Natural killer cell (primary cell): ENCODE measurements around the gene PIP5K1A. TPM values are rescaled to one million over a fixed set of nuclear protein-coding genes. Genes with fewer than 3 reads are reported as not detected.
"Not testable (repeated sequence)": the region's sequence is repeated elsewhere in the genome, so short reads cannot be mapped to it uniquely, and the experiment has no call there.

Source experiments
- ATAC-seq, 3 donors: fragments of 150-1000 bp in 2 of 3; fragments of 200-7000 bp in 1 of 3; cut with Tn5 transposase; 1 replicate in 1 of 3; 2 replicates in 2 of 3; pipeline ENCODE4 v1.10.0; 2021; ENCODE audit warnings: mild to moderate bottlenecking in 2 of 3, moderate library complexity in 2 of 3
- DNase-seq, 2 donors: peaks; one replicate each; pipeline versions ENCODE4 v3.0.0 to v3.0.0-alpha.2; 2013 to 2021; ENCODE audit warnings: mixed read lengths in 1 of 2
- H3K27ac ChIP-seq: one replicate; pipeline ENCODE4 v1.5.1; 2013; ENCODE audit warnings: mild to moderate bottlenecking, low read length
- H3K27me3 ChIP-seq: one replicate; pipeline ENCODE4 v1.6.1; 2013; ENCODE audit warnings: low read length; ENCODE audit not compliant: control insufficient read depth, insufficient read depth
- H3K36me3 ChIP-seq: one replicate; pipeline ENCODE4 v1.6.1; 2013; ENCODE audit warnings: low read length; ENCODE audit not compliant: control insufficient read depth, insufficient read depth
- H3K4me1 ChIP-seq: one replicate; pipeline ENCODE4 v1.6.1; 2013; ENCODE audit warnings: low read length; ENCODE audit not compliant: control insufficient read depth, insufficient read depth
- H3K4me3 ChIP-seq: one replicate; pipeline ENCODE4 v1.5.1; 2013; ENCODE audit warnings: low read length
- H3K9me3 ChIP-seq: one replicate; pipeline ENCODE4 v1.6.1; 2013; ENCODE audit warnings: low read length; ENCODE audit not compliant: control insufficient read depth, insufficient read depth
- H3K27ac Mint-ChIP-seq, 2 donors: one replicate each; pipeline ENCODE4 v1.8.0; 2022; ENCODE audit warnings: mild to moderate bottlenecking in 2 of 2, mixed read lengths in 2 of 2, moderate library complexity in 1 of 2
- H3K27me3 Mint-ChIP-seq, 2 donors: one replicate each; pipeline ENCODE4 v1.8.0; 2022; ENCODE audit warnings: low read depth in 2 of 2, mixed read lengths in 2 of 2
- H3K36me3 Mint-ChIP-seq: one replicate; pipeline ENCODE4 v1.8.0; 2022; ENCODE audit warnings: mixed read lengths
- H3K4me1 Mint-ChIP-seq, 2 donors: one replicate each; pipeline ENCODE4 v1.8.0; 2022; ENCODE audit warnings: mixed read lengths in 2 of 2
- H3K4me3 Mint-ChIP-seq: one replicate; pipeline ENCODE4 v1.8.0; 2022; ENCODE audit warnings: mild to moderate bottlenecking, moderate library complexity, mixed read lengths
- H3K9me3 Mint-ChIP-seq, 2 donors: one replicate each; pipeline ENCODE4 v1.8.0; 2022; ENCODE audit warnings: mixed read lengths in 2 of 2
- CTCF ChIP-seq: fragments of 200-600 bp; IDR thresholded peaks from one replicate; pipeline ENCODE4 v1.8.0; 2022; ENCODE audit warnings: antibody characterized with exemption
- WGBS: methylation state at CpG from one replicate; pipeline ENCODE4 v1.1.7; 2013; ENCODE audit warnings: missing lambda C conversion rate; ENCODE audit not compliant: insufficient coverage; 5-methylcytosine and 5-hydroxymethylcytosine counted together
- intact Hi-C: fragments of 100-400 bp; cut with micrococcal nuclease; formaldehyde crosslinking; loops from one replicate; pipeline ENCODE4 v1.14.2; 2022
- total RNA-seq, 4 donors: library from RNA; stranded (reverse); fragments of 120-200 nt in 1 of 4; gene quantifications; one replicate each; pipeline versions ENCODE4 v1.2.3 to v1.2.4, GENCODE V29; 2013 to 2022

Gene PIP5K1A
- total RNA-seq, 3 donors from 2014 or later (not counting 1 experiment from before 2014, with no cell fraction given) = 42.0 to 65.2 (median 44.6) TPM

DNA sequence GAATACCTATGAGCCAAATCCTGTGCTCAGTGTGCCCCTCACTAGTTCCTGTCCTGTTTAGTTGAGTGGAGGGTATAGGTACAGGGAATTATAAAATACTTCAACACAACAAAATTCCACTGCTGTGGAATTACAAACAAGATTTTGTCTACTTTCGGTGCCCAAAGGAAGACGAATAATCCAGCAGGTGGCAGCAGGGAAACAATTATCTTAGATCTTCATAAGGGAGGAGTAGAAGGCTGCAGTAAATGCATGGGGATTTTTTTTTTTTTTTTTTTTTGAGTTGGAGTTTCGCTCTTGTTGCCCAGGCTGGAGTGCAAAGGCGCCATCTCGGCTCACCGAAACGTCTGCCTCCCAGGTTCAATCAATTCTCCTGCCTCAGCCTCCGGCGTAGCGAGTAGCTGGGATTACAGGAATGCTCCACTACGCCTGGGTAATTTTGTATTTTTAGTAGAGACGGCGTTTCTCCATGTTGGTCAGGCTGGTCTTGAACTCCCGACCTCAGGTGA, 2.0 kb upstream of the PIP5K1A start:
- intact Hi-C loops = no loop called here
- Histone ChIP-seq H3K4me3 (no peak overlapping the region), H3K36me3 (no peaks in the 10 kb centered on the region), H3K27ac (no peak overlapping the region), H3K9me3 (no peaks in the 10 kb centered on the region), H3K27me3 (no peaks in the 10 kb centered on the region), H3K4me1 (peaks cover 23% of the 10 kb centered on the region)
- Mint-ChIP-seq H3K27ac (no peak overlapping the region), H3K4me1 (peaks cover 28 to 29% of the 10 kb centered on the region in 2 donors), H3K9me3 (no peaks in the 10 kb centered on the region), H3K36me3 (no peaks in the 10 kb centered on the region), H3K4me3 (peak overlapping the region; percentile 47), H3K27me3 (peaks cover 7% of the 10 kb centered on the region in 2 donors)
- TF ChIP-seq CTCF = peak; percentile 25
- peak in 1 of 2 donors; percentile 81 for DNase-seq
- ATAC-seq = no peak
- 38% methylated on average over 13 of the region's 14 CpGs for WGBS

DNA sequence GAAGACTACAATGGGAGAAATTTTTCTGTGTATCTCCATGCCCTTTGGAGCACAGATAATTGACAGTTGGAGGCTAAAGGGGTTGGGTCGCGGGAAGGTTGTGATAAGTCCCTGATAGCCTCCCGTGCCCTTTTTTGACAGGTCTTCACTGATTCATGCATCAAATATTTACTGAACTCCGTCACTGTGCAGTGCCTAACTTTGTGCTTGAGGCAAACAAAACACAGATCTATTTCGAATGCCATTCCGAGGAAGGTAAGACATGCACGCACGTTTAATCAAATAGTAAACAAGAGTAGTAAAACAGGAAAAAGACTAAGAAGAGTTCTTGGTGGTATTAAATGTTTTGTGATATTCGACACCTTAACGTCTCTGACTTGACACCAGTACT, 494 bp upstream of the PIP5K1A start:
- Mint-ChIP-seq H3K4me1 (peaks cover 28 to 29% of the 10 kb centered on the region in 2 donors), H3K27me3 (peaks cover 7% of the 10 kb centered on the region in 2 donors), H3K36me3 (no peaks in the 10 kb centered on the region), H3K27ac (peak overlapping the region; percentile 98 to 99), H3K4me3 (peak overlapping the region; percentile 100), H3K9me3 (no peaks in the 10 kb centered on the region)
- peaks cover 26% of the 10 kb centered on the region for H3K4me1 ChIP-seq
- TF ChIP-seq CTCF = no peak
- peaks cover 1% of the 10 kb centered on the region for H3K36me3 ChIP-seq
- H3K27ac ChIP-seq = peak overlapping the region; percentile 54
- H3K27me3 ChIP-seq = no peaks in the 10 kb centered on the region
- intact Hi-C loops = loop anchor here (1.0 kb wide), 2 partner anchors 8 to 53 kb away; partner anchors contain the start of gene VPS72
- DNase-seq (no peak), ATAC-seq (no peak)
- 23% methylated on average over 10 of the region's 10 CpGs for WGBS
- peak overlapping the region; percentile 69 for H3K4me3 ChIP-seq
- H3K9me3 ChIP-seq = no peaks in the 10 kb centered on the region

- peaks cover 32 to 38% of the 10 kb centered on the region in 2 donors for H3K4me1 Mint-ChIP-seq
- no peaks in the 10 kb centered on the region for H3K9me3 Mint-ChIP-seq
- H3K27me3 Mint-ChIP-seq = peaks cover 0 to 4% of the 10 kb centered on the region in 2 donors
- ATAC-seq (no peak), DNase-seq (peak in 1 of 2 donors; percentile 41)
- H3K4me3 Mint-ChIP-seq = peak overlapping the region; percentile 100
- H3K27ac Mint-ChIP-seq = peak overlapping the region; percentile 98 to 99
- WGBS = 71% methylated on average over 9 of the region's 11 CpGs
- Histone ChIP-seq H3K27me3 (no peaks in the 10 kb centered on the region), H3K36me3 (peaks cover 6% of the 10 kb centered on the region), H3K9me3 (no peaks in the 10 kb centered on the region), H3K4me1 (peaks cover 26% of the 10 kb centered on the region), H3K27ac (no peak overlapping the region), H3K4me3 (no peak overlapping the region)
- intact Hi-C loops = no loop called here
- H3K36me3 Mint-ChIP-seq = no peaks in the 10 kb centered on the region
- TF ChIP-seq CTCF = no peak
Measured at GRCh38 chr1:151199873-151200581, 1.7 kb downstream of the PIP5K1A start.

DNA sequence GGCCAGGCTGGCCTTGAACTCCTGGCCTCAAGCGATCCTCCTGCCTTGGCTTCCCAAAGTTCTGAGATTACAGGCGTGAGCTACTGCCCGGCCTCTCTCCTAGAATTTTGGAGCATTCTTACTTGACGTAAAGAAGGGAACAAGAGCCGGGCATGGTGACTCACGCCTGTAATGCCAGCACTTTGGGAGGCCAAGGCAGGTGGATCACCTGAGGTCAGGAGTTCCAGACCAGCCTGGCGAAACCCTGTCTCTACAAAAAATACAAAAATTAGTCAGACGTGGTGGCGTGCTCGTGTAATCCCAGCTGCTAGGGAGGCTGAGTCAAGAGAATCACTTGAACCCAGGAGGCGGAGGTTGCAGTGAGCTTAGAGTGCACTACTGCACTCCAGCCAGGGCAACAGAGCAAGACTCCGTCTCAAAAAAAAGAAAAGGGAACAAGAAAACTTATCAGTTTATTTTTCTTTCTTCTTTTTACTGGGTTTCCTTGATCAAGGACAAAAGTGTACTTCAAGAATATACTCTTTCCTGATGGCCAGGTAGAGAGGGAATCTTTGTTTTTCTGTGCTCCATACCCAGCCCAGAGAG, 7.1 kb downstream of the PIP5K1A start:
- H3K36me3 Mint-ChIP-seq, H3K27me3 Mint-ChIP-seq, H3K4me1 Mint-ChIP-seq, intact Hi-C loops, H3K9me3 Mint-ChIP-seq, DNase-seq, H3K4me1 ChIP-seq, H3K27me3 ChIP-seq, H3K4me3 ChIP-seq, ATAC-seq, H3K4me3 Mint-ChIP-seq, H3K9me3 ChIP-seq, H3K27ac ChIP-seq: not testable (repeated sequence)
- 92% methylated on average over 12 of the region's 12 CpGs for WGBS
- peaks cover 11% of the 10 kb centered on the region for H3K36me3 ChIP-seq
- H3K27ac Mint-ChIP-seq = peak overlapping the region in 1 of 2 donors; percentile 45
